ENCODE measurements around the gene RNF168.

DNA sequence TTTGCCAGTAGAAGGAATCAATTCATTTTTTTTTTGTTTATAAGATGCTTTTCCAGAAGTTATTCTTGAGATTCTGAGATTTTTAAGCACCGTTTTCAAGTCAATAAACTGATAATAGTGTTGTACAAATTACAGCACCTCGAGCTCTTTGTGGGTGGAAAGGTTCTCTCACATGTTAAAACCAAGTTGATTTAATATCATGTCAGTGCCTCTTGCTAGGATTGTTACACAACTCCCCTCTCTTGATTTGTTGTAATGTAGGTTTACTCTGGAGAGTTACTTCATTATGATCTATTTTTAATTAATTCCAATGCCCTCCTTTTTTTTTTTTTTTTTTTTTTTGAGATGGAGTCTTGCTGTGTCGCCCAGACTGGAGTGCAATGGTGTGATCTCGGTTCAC lies 45.5 kb downstream of the RNF168 start:
- TF ChIP-seq, protein P1, sequence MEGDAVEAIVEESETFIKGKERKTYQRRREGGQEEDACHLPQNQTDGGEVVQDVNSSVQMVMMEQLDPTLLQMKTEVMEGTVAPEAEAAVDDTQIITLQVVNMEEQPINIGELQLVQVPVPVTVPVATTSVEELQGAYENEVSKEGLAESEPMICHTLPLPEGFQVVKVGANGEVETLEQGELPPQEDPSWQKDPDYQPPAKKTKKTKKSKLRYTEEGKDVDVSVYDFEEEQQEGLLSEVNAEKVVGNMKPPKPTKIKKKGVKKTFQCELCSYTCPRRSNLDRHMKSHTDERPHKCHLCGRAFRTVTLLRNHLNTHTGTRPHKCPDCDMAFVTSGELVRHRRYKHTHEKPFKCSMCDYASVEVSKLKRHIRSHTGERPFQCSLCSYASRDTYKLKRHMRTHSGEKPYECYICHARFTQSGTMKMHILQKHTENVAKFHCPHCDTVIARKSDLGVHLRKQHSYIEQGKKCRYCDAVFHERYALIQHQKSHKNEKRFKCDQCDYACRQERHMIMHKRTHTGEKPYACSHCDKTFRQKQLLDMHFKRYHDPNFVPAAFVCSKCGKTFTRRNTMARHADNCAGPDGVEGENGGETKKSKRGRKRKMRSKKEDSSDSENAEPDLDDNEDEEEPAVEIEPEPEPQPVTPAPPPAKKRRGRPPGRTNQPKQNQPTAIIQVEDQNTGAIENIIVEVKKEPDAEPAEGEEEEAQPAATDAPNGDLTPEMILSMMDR (IDR thresholded peaks at IDR 0.05), result no peak
- TF ChIP-seq POLR2AphosphoS5 (IDR thresholded peaks at IDR 0.05), result no peak
- no peak for TF ChIP-seq POLR2A (IDR thresholded peaks at IDR 0.05)
